ENCODE measurements around the gene ZNF423.

- no peak for TF ChIP-seq CTCF (IDR thresholded peaks at IDR 0.05; ENCODE audit: low read length)
- TF ChIP-seq EZH2 (IDR thresholded peaks at IDR 0.05; ENCODE audit: borderline replicate concordance, low read length), result no peak
Observed at GRCh38 chr16:49724774-49725173, 131.1 kb downstream of the ZNF423 start.
